K562 (cell line): Measurements from ENCODE around the gene JPH3. TPM values are rescaled to one million over a fixed set of nuclear protein-coding genes. Genes with fewer than 3 reads are reported as not detected.

ENCODE experiments used
- ATAC-seq: fragments of 200-7000 bp; cut with Tn5 transposase; 3 replicates; pipeline ENCODE4 v1.9.1; 2020; ENCODE audit warnings: moderate library complexity
- BruUV-seq: library from RNA; stranded (reverse); fragments of 400-500 nt; replicated peaks from 2 replicates; lab custom pipeline; 2021; lab: Mats Ljungman, UMichigan
- CTCF ChIA-PET: fragments of 300-600 bp; formaldehyde crosslinking; extraction: SDS; loops from one replicate; lab custom pipeline; 2021; ENCODE audit warnings: low intra/inter-chr PET ratio; lab: Yijun Ruan, JAX
- POLR2A ChIA-PET: fragments of 300-600, 350-650 bp; sonication (Branson Sonifier 250); formaldehyde crosslinking; extraction: SDS; loops from one replicate; lab custom pipeline; 2021; ENCODE audit warnings: antibody characterized with exemption, inconsistent platforms; lab: Yijun Ruan, JAX
- DNase-seq, 4 experiments: peaks; one replicate each; pipeline versions ENCODE4 v3.0.0 to v3.0.0-alpha.2; 2011 to 2018; ENCODE audit warnings: low spot score in 3 of 4, mixed read lengths in 3 of 4; ENCODE audit errors: extremely low read depth in 1 of 4
- FAIRE-seq: peaks from 2 replicates; lab custom pipeline; 2011; peaks lifted over from hg19 to GRCh38; lab: Jason Lieb, UNC
- H2AFZ ChIP-seq: 2 replicates; pipeline ENCODE4 v1.6.0; 2011; ENCODE audit warnings: low read depth, low read length, control low read depth, inconsistent platforms
- H3K27ac ChIP-seq: fragments of 200-600 bp; 3 replicates; pipeline ENCODE4 v1.8.0; 2011; ENCODE audit warnings: low read depth, mild to moderate bottlenecking, control low read depth, inconsistent platforms, low read length, moderate library complexity, mixed read lengths; ENCODE audit errors: extremely low read depth
- H3K27me3 ChIP-seq, 2 experiments: fragments of 300-600 bp in 1 of 2; 2 replicates in 1 of 2; 3 replicates in 1 of 2; pipeline versions ENCODE4 v1.6.0 to v1.8.0; 2011; ENCODE audit warnings: inconsistent platforms in 2 of 2, low read length in 2 of 2, mild to moderate bottlenecking in 1 of 2, mixed read lengths in 1 of 2, moderate library complexity in 1 of 2; ENCODE audit not compliant: control insufficient read depth in 2 of 2, insufficient read depth in 2 of 2
- H3K36me3 ChIP-seq: fragments of 300-600 bp; 3 replicates; pipeline ENCODE4 v1.8.0; 2011; ENCODE audit warnings: mild to moderate bottlenecking, low read length, inconsistent platforms; ENCODE audit not compliant: control insufficient read depth, insufficient read depth
- H3K4me1 ChIP-seq, 2 experiments: fragments of 200-600 bp in 1 of 2; replicated peaks in 1 of 2; 2 replicates in 1 of 2; 3 replicates in 1 of 2; pipeline versions ENCODE4 v1.5.1 to v1.8.0; 2011; ENCODE audit warnings: inconsistent platforms in 2 of 2, low read length in 2 of 2, mild to moderate bottlenecking in 1 of 2, mixed read lengths in 1 of 2, moderate library complexity in 1 of 2; ENCODE audit not compliant: control insufficient read depth in 2 of 2, insufficient read depth in 2 of 2
- H3K4me2 ChIP-seq: 2 replicates; pipeline ENCODE4 v1.6.1; 2011; ENCODE audit warnings: low read length, control low read depth, inconsistent platforms, mixed read lengths; ENCODE audit not compliant: insufficient read depth
- H3K4me3 ChIP-seq: fragments of 200-600 bp; sonication (generic), shearing (Covaris generic); 2 replicates; pipeline ENCODE4 v1.5.1; 2016; ENCODE audit warnings: control low read depth, inconsistent platforms
- H3K79me2 ChIP-seq: fragments of 200-600 bp; 3 replicates; pipeline ENCODE4 v1.8.0; 2011; ENCODE audit warnings: low read length, inconsistent platforms; ENCODE audit not compliant: control insufficient read depth, insufficient read depth
- H3K9ac ChIP-seq, 2 experiments: 2 replicates each; pipeline versions ENCODE4 v1.6.0 to v1.6.1; 2011; ENCODE audit warnings: low read depth in 2 of 2, low read length in 2 of 2, control low read depth in 1 of 2, inconsistent platforms in 1 of 2, mild to moderate bottlenecking in 1 of 2, mixed read lengths in 1 of 2; ENCODE audit not compliant: insufficient read depth in 1 of 2
- H3K9me1 ChIP-seq: one replicate; pipeline ENCODE4 v1.6.0; 2011; ENCODE audit warnings: inconsistent platforms, mild to moderate bottlenecking, low read length, moderate library complexity; ENCODE audit not compliant: control insufficient read depth, insufficient read depth
- H3K9me3 ChIP-seq: replicated peaks from 2 replicates; pipeline ENCODE4 v1.5.1; 2011; ENCODE audit warnings: low read depth, low read length, inconsistent platforms; ENCODE audit not compliant: control insufficient read depth, insufficient read depth
- H4K20me1 ChIP-seq: replicated peaks from 2 replicates; pipeline ENCODE4 v1.6.1; 2011; ENCODE audit warnings: low read length, inconsistent platforms, mixed read lengths; ENCODE audit not compliant: control insufficient read depth, insufficient read depth
- E2F5 ChIP-seq: sonication (generic); formaldehyde crosslinking; IDR thresholded peaks from 2 replicates; pipeline ENCODE4 v1.8.0; 2022; ENCODE audit warnings: mild to moderate bottlenecking, missing genetic modification reagents
- HDAC3 ChIP-seq: fragments of 450-650 bp; IDR thresholded peaks from 2 replicates; pipeline ENCODE4 v1.6.1; 2018; ENCODE audit warnings: borderline replicate concordance, mild to moderate bottlenecking, moderate library complexity; ENCODE audit not compliant: partially characterized antibody
- HNRNPH1 ChIP-seq: fragments of 200-400 bp; formaldehyde crosslinking; optimal IDR thresholded peaks from 2 replicates; pipeline ENCODE3; 2017; ENCODE audit warnings: low read depth, mild to moderate bottlenecking, low read length, moderate library complexity
- NCOA6 ChIP-seq: fragments of 450-650 bp; IDR thresholded peaks from 2 replicates; pipeline ENCODE4 v1.6.1; 2017; ENCODE audit warnings: mild to moderate bottlenecking
- SUPT5H ChIP-seq: fragments of 450-650 bp; IDR thresholded peaks from 2 replicates; pipeline ENCODE4 v1.6.1; 2016
- ZNF277 ChIP-seq: fragments of 250-450 bp; sonication (Bioruptor Pico); IDR thresholded peaks from 2 replicates; pipeline ENCODE4 v1.8.0; 2022; ENCODE audit warnings: inconsistent platforms, mild to moderate bottlenecking, moderate library complexity, borderline replicate concordance
- ZNF76 ChIP-seq: fragments of 250-450 bp; sonication (Bioruptor Pico); IDR thresholded peaks from 2 replicates; pipeline ENCODE4 v1.4.0; 2020; ENCODE audit warnings: mild to moderate bottlenecking, moderate library complexity, borderline replicate concordance
- WGBS: fragments of 100-300 bp; shearing (Covaris generic); methylation state at CpG from one replicate; pipeline ENCODE4 v1.1.6; 2016; ENCODE audit warnings: low coverage, mixed read lengths; ENCODE audit not compliant: insufficient coverage; ENCODE audit errors: missing lambda C conversion rate; 5-methylcytosine and 5-hydroxymethylcytosine counted together
- in situ Hi-C: fragments of 300-500 bp; cut with MboI; formaldehyde crosslinking; loops from 4 replicates; pipeline ENCODE4 v1.15.0; 2018; ENCODE audit warnings: inconsistent platforms, mixed read lengths
- intact Hi-C: fragments of 100-400 bp; cut with micrococcal nuclease; formaldehyde crosslinking; loops from 2 replicates; pipeline ENCODE4 v1.14.2; 2022
- polyA plus RNA-seq, 8 experiments: library from polyadenylated mRNA; depleted of rRNA in 4 of 8; stranded (reverse) in 5 of 8; unstranded in 3 of 8; fragments of >200 nt; fragmentation: Nextera tagmentation in 2 of 8; fragmentation: Illumina TruSeq in 1 of 8; extraction: Ambion mirVana in 2 of 8; extraction: Trizol in 1 of 8; gene quantifications; 2 replicates each; pipeline versions ENCODE4 v1.2.1 to v1.2.3, GENCODE V29; 2011 to 2014; ENCODE audit warnings: inconsistent platforms in 1 of 8, missing spikeins in 1 of 8
- total RNA-seq, 7 experiments: library from RNA; depleted of rRNA in 6 of 7; stranded (reverse); fragments of >200 nt in 6 of 7; fragmentation: Illumina TruSeq in 2 of 7; extraction: Trizol in 2 of 7; gene quantifications; 2 replicates each; pipeline versions ENCODE4 v1.2.1 to v1.2.3, GENCODE V29; 2011 to 2021; ENCODE audit warnings: low replicate concordance in 1 of 7

The JPH3 gene
- total and polyA plus RNA-seq, 9 of the 15 experiments (the other 6 are each of a cell fraction or from before 2014, with no cell fraction given) = 0.01 TPM; not detected in 8

- intact Hi-C loops = loop anchor here (2.0 to 10.0 kb wide), 2 partner anchors 48 to 310 kb away; no protein-coding TSS in a partner anchor
- Histone ChIP-seq H3K27ac (no peak overlapping the region), H3K9me3 (no peaks in the 10 kb centered on the region), H3K9ac (no peak overlapping the region), H4K20me1 (peaks cover 7% of the 10 kb centered on the region; the same call in 1 of the 2 replicates), H3K27me3 (peaks cover 39 to 72% of the 10 kb centered on the region in 2 experiments), H3K36me3 (no peaks in the 10 kb centered on the region), H3K4me1 (peaks cover 0 to 18% of the 10 kb centered on the region in 2 experiments; a peak in 3 of 5 replicates), H2AFZ (no peak overlapping the region), H3K4me2 (no peak overlapping the region), H3K9me1 (peaks cover under 1% of the 10 kb centered on the region), H3K4me3 (no peak overlapping the region), H3K79me2 (no peaks in the 10 kb centered on the region)
- no TSS peak for BruUV-seq
- POLR2A ChIA-PET = no interaction called here
- DNase-seq (no peak), ATAC-seq (no peak), FAIRE-seq (no peak)
- in situ Hi-C loops = loop anchor here (25.0 kb wide), 1 partner anchor 1072 kb away; the partner anchor contains the start of genes FOXC2 and MTHFSD
- 11% methylated on average over 13 of the region's 14 CpGs for WGBS
- TF ChIP-seq HDAC3 = no peak
- TF ChIP-seq E2F5 (CRISPR knock-in tag) = no peak
- no peak for TF ChIP-seq ZNF76 (CRISPR knock-in tag)
- no peak for TF ChIP-seq HNRNPH1
- TF ChIP-seq SUPT5H = no peak
- no peak for TF ChIP-seq ZNF277 (CRISPR knock-in tag)
- no peak for TF ChIP-seq NCOA6
- CTCF ChIA-PET = interaction anchor here (3.4 to 3.8 kb wide), 2 partner anchors 84 to 218 kb away, joined by 17 to 23 read pairs; no protein-coding TSS in a partner anchor
Observed at GRCh38 chr16:87634411-87634810, 32.1 kb downstream of the JPH3 start.
